K562 (cell line): ENCODE results near the gene FOSL1. TPM values are rescaled to one million over a fixed set of nuclear protein-coding genes. Genes with fewer than 3 reads are reported as not detected.

Experiments used
- ATAC-seq: fragments of 200-7000 bp; cut with Tn5 transposase; 3 replicates; pipeline ENCODE4 v1.9.1; 2020; ENCODE audit warnings: moderate library complexity
- BruUV-seq: library from RNA; stranded (reverse); fragments of 400-500 nt; replicated peaks from 2 replicates; lab custom pipeline; 2021; lab: Mats Ljungman, UMichigan
- CTCF ChIA-PET: fragments of 300-600 bp; formaldehyde crosslinking; extraction: SDS; loops from one replicate; lab custom pipeline; 2021; ENCODE audit warnings: low intra/inter-chr PET ratio; lab: Yijun Ruan, JAX
- POLR2A ChIA-PET: fragments of 300-600, 350-650 bp; sonication (Branson Sonifier 250); formaldehyde crosslinking; extraction: SDS; loops from one replicate; lab custom pipeline; 2021; ENCODE audit warnings: antibody characterized with exemption, inconsistent platforms; lab: Yijun Ruan, JAX
- DNase-seq, 4 experiments: peaks; one replicate each; pipeline versions ENCODE4 v3.0.0 to v3.0.0-alpha.2; 2011 to 2018; ENCODE audit warnings: low spot score in 3 of 4, mixed read lengths in 3 of 4; ENCODE audit errors: extremely low read depth in 1 of 4
- FAIRE-seq: peaks from 2 replicates; lab custom pipeline; 2011; peaks lifted over from hg19 to GRCh38; lab: Jason Lieb, UNC
- H2AFZ ChIP-seq: 2 replicates; pipeline ENCODE4 v1.6.0; 2011; ENCODE audit warnings: low read depth, low read length, control low read depth, inconsistent platforms
- H3K27ac ChIP-seq: fragments of 200-600 bp; 3 replicates; pipeline ENCODE4 v1.8.0; 2011; ENCODE audit warnings: low read depth, mild to moderate bottlenecking, control low read depth, inconsistent platforms, low read length, moderate library complexity, mixed read lengths; ENCODE audit errors: extremely low read depth
- H3K27me3 ChIP-seq, 2 experiments: fragments of 300-600 bp in 1 of 2; 2 replicates in 1 of 2; 3 replicates in 1 of 2; pipeline versions ENCODE4 v1.6.0 to v1.8.0; 2011; ENCODE audit warnings: inconsistent platforms in 2 of 2, low read length in 2 of 2, mild to moderate bottlenecking in 1 of 2, mixed read lengths in 1 of 2, moderate library complexity in 1 of 2; ENCODE audit not compliant: control insufficient read depth in 2 of 2, insufficient read depth in 2 of 2
- H3K36me3 ChIP-seq: fragments of 300-600 bp; 3 replicates; pipeline ENCODE4 v1.8.0; 2011; ENCODE audit warnings: mild to moderate bottlenecking, low read length, inconsistent platforms; ENCODE audit not compliant: control insufficient read depth, insufficient read depth
- H3K4me1 ChIP-seq, 2 experiments: fragments of 200-600 bp in 1 of 2; replicated peaks in 1 of 2; 2 replicates in 1 of 2; 3 replicates in 1 of 2; pipeline versions ENCODE4 v1.5.1 to v1.8.0; 2011; ENCODE audit warnings: inconsistent platforms in 2 of 2, low read length in 2 of 2, mild to moderate bottlenecking in 1 of 2, mixed read lengths in 1 of 2, moderate library complexity in 1 of 2; ENCODE audit not compliant: control insufficient read depth in 2 of 2, insufficient read depth in 2 of 2
- H3K4me2 ChIP-seq: 2 replicates; pipeline ENCODE4 v1.6.1; 2011; ENCODE audit warnings: low read length, control low read depth, inconsistent platforms, mixed read lengths; ENCODE audit not compliant: insufficient read depth
- H3K4me3 ChIP-seq: fragments of 200-600 bp; sonication (generic), shearing (Covaris generic); 2 replicates; pipeline ENCODE4 v1.5.1; 2016; ENCODE audit warnings: control low read depth, inconsistent platforms
- H3K79me2 ChIP-seq: fragments of 200-600 bp; 3 replicates; pipeline ENCODE4 v1.8.0; 2011; ENCODE audit warnings: low read length, inconsistent platforms; ENCODE audit not compliant: control insufficient read depth, insufficient read depth
- H3K9ac ChIP-seq, 2 experiments: 2 replicates each; pipeline versions ENCODE4 v1.6.0 to v1.6.1; 2011; ENCODE audit warnings: low read depth in 2 of 2, low read length in 2 of 2, control low read depth in 1 of 2, inconsistent platforms in 1 of 2, mild to moderate bottlenecking in 1 of 2, mixed read lengths in 1 of 2; ENCODE audit not compliant: insufficient read depth in 1 of 2
- H3K9me1 ChIP-seq: one replicate; pipeline ENCODE4 v1.6.0; 2011; ENCODE audit warnings: inconsistent platforms, mild to moderate bottlenecking, low read length, moderate library complexity; ENCODE audit not compliant: control insufficient read depth, insufficient read depth
- H3K9me3 ChIP-seq: replicated peaks from 2 replicates; pipeline ENCODE4 v1.5.1; 2011; ENCODE audit warnings: low read depth, low read length, inconsistent platforms; ENCODE audit not compliant: control insufficient read depth, insufficient read depth
- H4K20me1 ChIP-seq: replicated peaks from 2 replicates; pipeline ENCODE4 v1.6.1; 2011; ENCODE audit warnings: low read length, inconsistent platforms, mixed read lengths; ENCODE audit not compliant: control insufficient read depth, insufficient read depth
- CXXC5 ChIP-seq: fragments of 250-450 bp; sonication (Bioruptor Pico); IDR thresholded peaks from 2 replicates; pipeline ENCODE4 v1.8.0; 2022; ENCODE audit warnings: inconsistent platforms, mild to moderate bottlenecking, moderate library complexity
- GTF2A2 ChIP-seq: IDR thresholded peaks from 2 replicates; pipeline ENCODE4 v1.6.1; 2016; ENCODE audit warnings: mild to moderate bottlenecking, missing genetic modification characterization, missing compliant biosample characterization
- GTF2E2 ChIP-seq: fragments of 200-800 bp; sonication (Bioruptor generic); IDR thresholded peaks from 2 replicates; pipeline ENCODE4 v1.6.1; 2016; ENCODE audit warnings: missing genetic modification characterization, missing compliant biosample characterization
- HNRNPK ChIP-seq: fragments of 200-400 bp; formaldehyde crosslinking; IDR thresholded peaks from one replicate; pipeline ENCODE4 v1.6.1; 2018; ENCODE audit warnings: mild to moderate bottlenecking, low read depth, low read length; ENCODE audit not compliant: poor library complexity, severe bottlenecking
- IRF2 ChIP-seq: sonication (generic); formaldehyde crosslinking; IDR thresholded peaks from 2 replicates; pipeline ENCODE4 v1.8.1; 2022; ENCODE audit warnings: mild to moderate bottlenecking, missing genetic modification reagents
- MAFF ChIP-seq: IDR thresholded peaks from 2 replicates; pipeline ENCODE4 v1.6.1; 2012; ENCODE audit warnings: low read length, improper control_type of control experiment
- RBM25 ChIP-seq: fragments of 200-400 bp; formaldehyde crosslinking; IDR thresholded peaks from 2 replicates; pipeline ENCODE4 v1.6.1; 2018; ENCODE audit warnings: low read length, low read depth, moderate library complexity; ENCODE audit not compliant: severe bottlenecking
- RNF2 ChIP-seq: sonication (generic); IDR thresholded peaks from 2 replicates; pipeline ENCODE4 v1.6.1; 2016
- STAT5A ChIP-seq: IDR thresholded peaks from 2 replicates; pipeline ENCODE4 v1.6.1; 2012; ENCODE audit warnings: low read length, inconsistent platforms, borderline replicate concordance
- ZNF584 ChIP-seq: fragments of 200-800 bp; sonication (Bioruptor generic); IDR thresholded peaks from 2 replicates; pipeline ENCODE4 v1.6.1; 2016; ENCODE audit warnings: low read depth, mild to moderate bottlenecking, missing genetic modification characterization, missing compliant biosample characterization
- WGBS: fragments of 100-300 bp; shearing (Covaris generic); methylation state at CpG from one replicate; pipeline ENCODE4 v1.1.6; 2016; ENCODE audit warnings: low coverage, mixed read lengths; ENCODE audit not compliant: insufficient coverage; ENCODE audit errors: missing lambda C conversion rate; 5-methylcytosine and 5-hydroxymethylcytosine counted together
- in situ Hi-C: fragments of 300-500 bp; cut with MboI; formaldehyde crosslinking; loops from 4 replicates; pipeline ENCODE4 v1.15.0; 2018; ENCODE audit warnings: inconsistent platforms, mixed read lengths
- intact Hi-C: fragments of 100-400 bp; cut with micrococcal nuclease; formaldehyde crosslinking; loops from 2 replicates; pipeline ENCODE4 v1.14.2; 2022
- polyA plus RNA-seq, 8 experiments: library from polyadenylated mRNA; depleted of rRNA in 4 of 8; stranded (reverse) in 5 of 8; unstranded in 3 of 8; fragments of >200 nt; fragmentation: Nextera tagmentation in 2 of 8; fragmentation: Illumina TruSeq in 1 of 8; extraction: Ambion mirVana in 2 of 8; extraction: Trizol in 1 of 8; gene quantifications; 2 replicates each; pipeline versions ENCODE4 v1.2.1 to v1.2.3, GENCODE V29; 2011 to 2014; ENCODE audit warnings: inconsistent platforms in 1 of 8, missing spikeins in 1 of 8
- total RNA-seq, 7 experiments: library from RNA; depleted of rRNA in 6 of 7; stranded (reverse); fragments of >200 nt in 6 of 7; fragmentation: Illumina TruSeq in 2 of 7; extraction: Trizol in 2 of 7; gene quantifications; 2 replicates each; pipeline versions ENCODE4 v1.2.1 to v1.2.3, GENCODE V29; 2011 to 2021; ENCODE audit warnings: low replicate concordance in 1 of 7
- TF ChIP-seq, protein P1 (sequence below): fragments of 250-450 bp; sonication (Bioruptor Pico); IDR thresholded peaks from 2 replicates; pipeline ENCODE4 v1.4.0; 2020; ENCODE audit warnings: borderline replicate concordance
- TF ChIP-seq, protein P2 (sequence below): fragments of 250-450 bp; sonication (Bioruptor Pico); IDR thresholded peaks from 2 replicates; pipeline ENCODE4 v1.8.0; 2022; ENCODE audit warnings: moderate library complexity, mild to moderate bottlenecking, inconsistent platforms
- TF ChIP-seq, protein P3 (sequence below), 3 experiments: fragments of 200-800 bp in 1 of 3; fragments of 250-450 bp in 1 of 3; fragments of 450-650 bp in 1 of 3; sonication (Bioruptor Pico) in 1 of 3; sonication (Bioruptor generic) in 1 of 3; formaldehyde crosslinking in 1 of 3; IDR thresholded peaks; 2 replicates each; pipeline versions ENCODE4 v1.6.1 to v1.8.0; 2016 to 2022; ENCODE audit warnings: mild to moderate bottlenecking in 2 of 3, missing genetic modification characterization in 2 of 3, missing compliant biosample characterization in 1 of 3, moderate library complexity in 1 of 3
- TF ChIP-seq, protein P4 (sequence below): fragments of 250-450 bp; sonication (Bioruptor Pico); IDR thresholded peaks from 2 replicates; pipeline ENCODE4 v1.6.1; 2021; ENCODE audit warnings: mild to moderate bottlenecking

The FOSL1 gene
- total and polyA plus RNA-seq, 9 of the 15 experiments (the other 6 are each of a cell fraction or from before 2014, with no cell fraction given), result 3.5 to 39.6 (median 10.0) TPM

GRCh38 chr11:65857853-65858680, 42.1 kb downstream of the FOSL1 start, which contains the start of gene CFL1:
Gene CFL1, minus strand, starts transcription at chr11:65858180. Its CDS starts 81 bp downstream, at chr11:65858099.
- CTCF ChIA-PET, result interaction anchor here (1.1 kb wide), 1 partner anchor 41 kb away, joined by 4 read pairs; no protein-coding TSS in a partner anchor
- H3K27ac ChIP-seq, result peak within 1 kb of the TSS; percentile 96
- FAIRE-seq, result peak; percentile 91
- TF ChIP-seq STAT5A (no peak), RBM25 (peak; percentile 50), RNF2 (peak; percentile 30; the same call in 1 of the 2 replicates), ZNF584 (no peak), GTF2A2 (tag) (no peak), GTF2E2 (tag) (peak; percentile 75; the same call in 1 of the 2 replicates), CXXC5 (CRISPR knock-in tag) (peak; percentile 73), IRF2 (CRISPR knock-in tag) (no peak), HNRNPK (peak; percentile 65), MAFF (no peak)
- TF ChIP-seq, protein P1, sequence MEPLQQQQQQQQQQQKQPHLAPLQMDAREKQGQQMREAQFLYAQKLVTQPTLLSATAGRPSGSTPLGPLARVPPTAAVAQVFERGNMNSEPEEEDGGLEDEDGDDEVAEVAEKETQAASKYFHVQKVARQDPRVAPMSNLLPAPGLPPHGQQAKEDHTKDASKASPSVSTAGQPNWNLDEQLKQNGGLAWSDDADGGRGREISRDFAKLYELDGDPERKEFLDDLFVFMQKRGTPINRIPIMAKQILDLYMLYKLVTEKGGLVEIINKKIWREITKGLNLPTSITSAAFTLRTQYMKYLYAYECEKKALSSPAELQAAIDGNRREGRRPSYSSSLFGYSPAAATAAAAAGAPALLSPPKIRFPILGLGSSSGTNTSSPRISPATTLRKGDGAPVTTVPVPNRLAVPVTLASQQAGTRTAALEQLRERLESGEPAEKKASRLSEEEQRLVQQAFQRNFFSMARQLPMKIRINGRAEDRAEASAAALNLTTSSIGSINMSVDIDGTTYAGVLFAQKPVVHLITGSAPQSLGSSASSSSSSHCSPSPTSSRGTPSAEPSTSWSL (CRISPR knock-in tag), result no peak
- TF ChIP-seq, protein P2, sequence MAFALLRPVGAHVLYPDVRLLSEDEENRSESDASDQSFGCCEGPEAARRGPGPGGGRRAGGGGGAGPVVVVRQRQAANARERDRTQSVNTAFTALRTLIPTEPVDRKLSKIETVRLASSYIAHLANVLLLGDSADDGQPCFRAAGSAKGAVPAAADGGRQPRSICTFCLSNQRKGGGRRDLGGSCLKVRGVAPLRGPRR (CRISPR knock-in tag), result no peak
- TF ChIP-seq, protein P3, sequence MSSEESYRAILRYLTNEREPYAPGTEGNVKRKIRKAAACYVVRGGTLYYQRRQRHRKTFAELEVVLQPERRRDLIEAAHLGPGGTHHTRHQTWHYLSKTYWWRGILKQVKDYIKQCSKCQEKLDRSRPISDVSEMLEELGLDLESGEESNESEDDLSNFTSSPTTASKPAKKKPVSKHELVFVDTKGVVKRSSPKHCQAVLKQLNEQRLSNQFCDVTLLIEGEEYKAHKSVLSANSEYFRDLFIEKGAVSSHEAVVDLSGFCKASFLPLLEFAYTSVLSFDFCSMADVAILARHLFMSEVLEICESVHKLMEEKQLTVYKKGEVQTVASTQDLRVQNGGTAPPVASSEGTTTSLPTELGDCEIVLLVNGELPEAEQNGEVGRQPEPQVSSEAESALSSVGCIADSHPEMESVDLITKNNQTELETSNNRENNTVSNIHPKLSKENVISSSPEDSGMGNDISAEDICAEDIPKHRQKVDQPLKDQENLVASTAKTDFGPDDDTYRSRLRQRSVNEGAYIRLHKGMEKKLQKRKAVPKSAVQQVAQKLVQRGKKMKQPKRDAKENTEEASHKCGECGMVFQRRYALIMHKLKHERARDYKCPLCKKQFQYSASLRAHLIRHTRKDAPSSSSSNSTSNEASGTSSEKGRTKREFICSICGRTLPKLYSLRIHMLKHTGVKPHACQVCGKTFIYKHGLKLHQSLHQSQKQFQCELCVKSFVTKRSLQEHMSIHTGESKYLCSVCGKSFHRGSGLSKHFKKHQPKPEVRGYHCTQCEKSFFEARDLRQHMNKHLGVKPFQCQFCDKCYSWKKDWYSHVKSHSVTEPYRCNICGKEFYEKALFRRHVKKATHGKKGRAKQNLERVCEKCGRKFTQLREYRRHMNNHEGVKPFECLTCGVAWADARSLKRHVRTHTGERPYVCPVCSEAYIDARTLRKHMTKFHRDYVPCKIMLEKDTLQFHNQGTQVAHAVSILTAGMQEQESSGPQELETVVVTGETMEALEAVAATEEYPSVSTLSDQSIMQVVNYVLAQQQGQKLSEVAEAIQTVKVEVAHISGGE (CRISPR knock-in tag; IDR thresholded peaks at IDR 0.05), result peak; percentile 75 to 96 (median 90); a peak in 5 of 6 replicates
- TF ChIP-seq, protein P4, sequence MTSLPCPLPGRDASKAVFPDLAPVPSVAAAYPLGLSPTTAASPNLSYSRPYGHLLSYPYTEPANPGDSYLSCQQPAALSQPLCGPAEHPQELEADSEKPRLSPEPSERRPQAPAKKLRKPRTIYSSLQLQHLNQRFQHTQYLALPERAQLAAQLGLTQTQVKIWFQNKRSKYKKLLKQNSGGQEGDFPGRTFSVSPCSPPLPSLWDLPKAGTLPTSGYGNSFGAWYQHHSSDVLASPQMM (CRISPR knock-in tag), result no peak

More at GRCh38 chr11:65857853-65858680, 42.1 kb downstream of the FOSL1 start, which contains the start of gene CFL1:
- Histone ChIP-seq H3K4me2 (peak within 1 kb of the TSS; percentile 95), H3K9ac (peak within 1 kb of the TSS; percentile 99 to 100), H3K79me2 (peaks cover 71% of the 10 kb centered on the region), H2AFZ (peak within 1 kb of the TSS; percentile 73), H3K36me3 (peaks cover 57% of the 10 kb centered on the region), H3K4me3 (peak within 1 kb of the TSS; percentile 95), H3K9me1 (peaks cover 11% of the 10 kb centered on the region), H3K4me1 (peaks cover 14 to 64% of the 10 kb centered on the region in 2 experiments), H4K20me1 (peaks cover 22% of the 10 kb centered on the region), H3K27me3 (no peaks in the 10 kb centered on the region; a peak in 1 of 5 replicates), H3K9me3 (no peaks in the 10 kb centered on the region)
- WGBS, result under 1% methylated on average over 43 of the region's 92 CpGs
- in situ Hi-C loops (no loop called here), intact Hi-C loops (loop anchor here (5.0 kb wide), 1 partner anchor 44 kb away; the partner anchor contains the start of gene FOSL1)
- no TSS peak for BruUV-seq
- POLR2A ChIA-PET, result interaction anchor here (0.6 to 5.6 kb wide), 33 partner anchors 8 to 790 kb away, joined by 3 to 151 read pairs (median 4); partner anchors contain the start of genes AP5B1, CCDC85B, FIBP and FOSL1
- ATAC-seq (peak; percentile 78), DNase-seq (peak; percentile 85 to 98 (median 88))
